Left lung (tissue), 10 donors: ENCODE results near the gene IGF1R. TPM values are rescaled to one million over a fixed set of nuclear protein-coding genes. Genes with fewer than 3 reads are reported as not detected.

Source experiments
- ATAC-seq: fragments of 200-7000 bp; cut with Tn5 transposase; one replicate; pipeline ENCODE4 v1.9.1; 2020; ENCODE audit warnings: moderate library complexity
- DNase-seq, 4 donors: peaks; one replicate each; pipeline ENCODE4 v3.0.0-alpha.2; 2013 to 2020
- H3K27ac ChIP-seq, 2 donors: fragments of 200-600 bp; sonication (generic) in 1 of 2; one replicate each; pipeline versions ENCODE4 v1.5.0 to v1.8.0; 2020 to 2021
- H3K27me3 ChIP-seq, 2 donors: fragments of 200-600 bp; sonication (generic) in 1 of 2; one replicate each; pipeline versions ENCODE4 v1.5.0 to v1.8.0; 2020 to 2021
- H3K36me3 ChIP-seq, 2 donors: fragments of 200-600 bp; sonication (generic) in 1 of 2; one replicate each; pipeline versions ENCODE4 v1.5.0 to v1.8.0; 2020 to 2021
- H3K4me1 ChIP-seq, 2 donors: fragments of 200-600 bp; one replicate each; pipeline ENCODE4 v1.8.0; 2021
- H3K4me3 ChIP-seq, 2 donors: fragments of 200-600 bp; sonication (generic) in 1 of 2; one replicate each; pipeline versions ENCODE4 v1.5.0 to v1.8.0; 2020 to 2021; ENCODE audit warnings: mild to moderate bottlenecking in 1 of 2
- H3K9me3 ChIP-seq, 2 donors: fragments of 200-600 bp; sonication (generic) in 1 of 2; one replicate each; pipeline versions ENCODE4 v1.5.0 to v1.8.0; 2020 to 2021
- CTCF ChIP-seq, 2 donors: fragments of 200-600 bp; sonication (generic) in 1 of 2; IDR thresholded peaks; one replicate each; pipeline versions ENCODE4 v1.5.0 to v1.8.0; 2021; ENCODE audit warnings: antibody characterized with exemption in 2 of 2
- intact Hi-C, 2 donors: fragments of 100-400 bp; cut with DNase I; formaldehyde crosslinking; loops; one replicate each; pipeline versions ENCODE4 v1.11.2 to v1.14.2; 2022
- polyA plus RNA-seq, 6 donors: library from polyadenylated mRNA; unstranded; fragments of 120-200 nt; gene quantifications; one replicate each; pipeline ENCODE4 v1.2.1, GENCODE V29; 2013; ENCODE audit not compliant: insufficient read length in 6 of 6
- total RNA-seq, 2 donors: library from RNA; stranded (reverse); fragmentation: NEBNext Ultra II Directional; extraction: Animal tissue kit (Norgen Biotek cat#: 25700); gene quantifications; one replicate each; pipeline ENCODE4 v1.2.1, GENCODE V29; 2021
- donor health status: DM: no; HTN: yes; CAD: no.
- donor health status: DM: no; HTN: no; CAD: no.

IGF1R gene
- total and polyA plus RNA-seq, 8 donors: 32.0 to 41.0 (median 37.0) TPM

- Histone ChIP-seq H3K27me3 (no peaks in the 10 kb centered on the region), H3K27ac (no peak overlapping the region), H3K4me1 (no peaks in the 10 kb centered on the region), H3K36me3 (no peaks in the 10 kb centered on the region), H3K9me3 (no peaks in the 10 kb centered on the region), H3K4me3 (no peak overlapping the region)
- DNase-seq (no peak), ATAC-seq (no peak)
- intact Hi-C loops: no loop called here
- TF ChIP-seq CTCF (IDR thresholded peaks at IDR 0.05): no peak
These were observed 348.3 kb downstream of the IGF1R start for GRCh38 chr15:98996624-98997023.

DNA sequence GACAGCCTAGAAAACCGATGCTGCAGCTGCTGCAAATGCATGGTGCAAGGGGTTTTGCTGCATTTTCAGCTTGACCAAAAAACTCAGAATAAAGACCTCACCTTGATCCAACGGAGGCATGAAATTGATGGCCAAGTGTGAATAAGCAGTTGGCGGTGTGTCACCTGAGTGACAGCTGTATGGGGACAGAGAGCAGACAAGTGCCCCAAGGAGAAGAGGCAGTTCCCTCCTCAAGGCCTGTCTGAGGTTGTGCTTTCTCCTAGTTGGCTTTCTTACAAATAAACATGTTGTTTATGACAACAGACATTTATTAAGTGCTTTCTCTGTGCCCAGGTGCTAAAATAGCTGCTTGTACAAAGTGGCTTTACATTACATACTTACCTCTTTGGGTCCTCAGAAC is 349.0 kb downstream of the IGF1R start:
- Histone ChIP-seq H3K4me3 (no peak overlapping the region), H3K4me1 (no peaks in the 10 kb centered on the region), H3K27me3 (no peaks in the 10 kb centered on the region), H3K9me3 (no peaks in the 10 kb centered on the region), H3K36me3 (no peaks in the 10 kb centered on the region), H3K27ac (no peak overlapping the region)
- intact Hi-C loops: no loop called here
- ATAC-seq: no peak
- DNase-seq: no peak
- TF ChIP-seq CTCF (IDR thresholded peaks at IDR 0.05): no peak

GRCh38 chr15:98997755-98998154 is 349.4 kb downstream of the IGF1R start:
- Histone ChIP-seq H3K27ac (no peak overlapping the region), H3K27me3 (no peaks in the 10 kb centered on the region), H3K4me3 (no peak overlapping the region), H3K9me3 (no peaks in the 10 kb centered on the region), H3K36me3 (no peaks in the 10 kb centered on the region), H3K4me1 (no peaks in the 10 kb centered on the region)
- DNase-seq: no peak
- TF ChIP-seq CTCF (IDR thresholded peaks at IDR 0.05): no peak
- intact Hi-C loops: no loop called here
- ATAC-seq: no peak

- H3K9me3 ChIP-seq: no peaks in the 10 kb centered on the region
- H3K36me3 ChIP-seq: no peaks in the 10 kb centered on the region
- H3K27me3 ChIP-seq: no peaks in the 10 kb centered on the region
- ATAC-seq: no peak
- no peak overlapping the region for H3K27ac ChIP-seq
- intact Hi-C loops: no loop called here
- DNase-seq: no peak
- TF ChIP-seq CTCF (IDR thresholded peaks at IDR 0.05): no peak
- no peak overlapping the region for H3K4me3 ChIP-seq
- no peaks in the 10 kb centered on the region for H3K4me1 ChIP-seq
These were observed 349.9 kb downstream of the IGF1R start for GRCh38 chr15:98998279-98998678.

DNA sequence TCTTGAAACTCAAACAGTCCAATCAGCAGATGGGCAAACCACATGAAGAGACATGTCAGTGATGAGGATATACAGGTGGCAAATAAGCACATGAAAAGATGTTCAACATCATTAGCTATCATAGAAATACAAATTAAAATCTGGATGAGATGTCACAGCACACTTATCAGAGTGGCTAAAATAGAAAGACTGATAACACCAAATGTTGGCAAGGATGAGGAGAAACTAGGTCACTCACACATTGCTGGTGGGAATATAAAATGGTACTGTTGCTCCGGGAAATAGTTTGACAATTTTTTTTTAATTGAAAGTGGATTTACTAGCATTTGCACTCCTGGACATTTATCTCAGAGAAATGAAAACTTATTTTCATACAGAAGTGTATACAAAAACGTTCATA is 350.9 kb downstream of the IGF1R start:
- ATAC-seq: no peak
- H3K36me3 ChIP-seq: no peaks in the 10 kb centered on the region
- intact Hi-C loops: no loop called here

More for the DNA sequence above, 350.9 kb downstream of the IGF1R start:
- no peaks in the 10 kb centered on the region for H3K27me3 ChIP-seq
- H3K9me3 ChIP-seq: no peaks in the 10 kb centered on the region
- DNase-seq: no peak
- no peak for TF ChIP-seq CTCF (IDR thresholded peaks at IDR 0.05)
- H3K4me3 ChIP-seq: no peak overlapping the region
- no peak overlapping the region for H3K27ac ChIP-seq
- H3K4me1 ChIP-seq: no peaks in the 10 kb centered on the region
